ENCODE data around the gene RBL2. TPM values are rescaled to one million over a fixed set of nuclear protein-coding genes. Genes with fewer than 3 reads are reported as not detected.

The RBL2 gene
- total RNA-seq, 2 experiments from 2014 or later, result 67.2 to 73.5 TPM

DNA sequence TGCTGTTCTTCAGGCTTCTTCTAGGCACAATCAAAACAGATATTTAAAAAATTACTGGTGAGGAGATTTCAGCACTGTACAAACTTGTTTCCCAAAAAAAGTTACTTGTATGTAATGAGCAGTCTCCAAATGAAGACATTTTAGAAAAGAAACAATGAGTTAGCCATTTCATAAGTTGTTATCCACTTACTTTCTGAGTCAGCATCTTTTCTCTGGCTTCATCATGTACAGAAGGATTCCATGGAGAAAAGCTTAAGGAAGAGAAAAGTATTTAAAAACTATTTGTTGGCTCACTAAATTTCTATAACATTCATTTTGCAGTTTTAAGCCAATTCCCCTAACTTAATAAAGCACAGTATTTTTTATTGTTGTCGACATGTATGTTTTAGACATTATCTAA is 58.2 kb downstream of the RBL2 start:
- POLR2A ChIA-PET, result interaction anchor here (1.3 kb wide), 1 partner anchor 10 kb away, joined by 6 read pairs; the partner anchor contains the start of gene AKTIP
- Mint-ChIP-seq H3K4me3 (no peak overlapping the region), H3K9me3 (no peaks in the 10 kb centered on the region), H3K4me1 (ENCODE audit: low read depth) (peaks cover 37% of the 10 kb centered on the region), H3K36me3 (ENCODE audit: low read depth) (peaks cover 68% of the 10 kb centered on the region), H3K27ac (peak overlapping the region; percentile 72), H3K27me3 (no peaks in the 10 kb centered on the region)
- no peak for ATAC-seq
- DNase-seq, result no peak
- intact Hi-C loops (cut with micrococcal nuclease), result no loop called here
- CTCF ChIA-PET, result no interaction called here
- TF ChIP-seq CTCF (IDR thresholded peaks at IDR 0.05), result no peak

DNA sequence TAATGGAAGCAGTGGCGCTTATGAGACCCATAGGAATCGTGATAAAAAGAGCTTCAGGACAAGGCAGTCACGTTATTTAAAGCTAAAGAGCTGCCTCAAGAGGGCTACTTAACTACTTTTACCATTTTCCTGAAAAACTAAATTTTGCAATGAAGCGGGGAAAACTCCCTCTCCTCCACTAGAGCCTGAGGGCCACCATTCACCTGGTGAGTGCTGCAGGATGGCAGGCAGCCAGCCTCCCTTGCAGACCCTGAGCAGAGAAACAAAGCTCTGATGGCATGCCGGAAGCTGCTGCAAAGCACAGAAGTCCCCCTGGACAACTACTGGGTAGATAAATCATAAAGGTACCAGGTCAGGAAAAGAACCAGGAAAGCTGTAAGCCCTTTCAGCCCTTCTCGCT is 60.4 kb downstream of the RBL2 start:
- H3K4me3 Mint-ChIP-seq, result no peak overlapping the region
- peaks cover 42% of the 10 kb centered on the region for H3K4me1 Mint-ChIP-seq (ENCODE audit: low read depth)
- H3K36me3 Mint-ChIP-seq (ENCODE audit: low read depth), result peaks cover 71% of the 10 kb centered on the region
- intact Hi-C loops (cut with micrococcal nuclease), result no loop called here
- ChIA-PET CTCF (interaction anchor here (1.1 to 2.2 kb wide), 3 partner anchors 9 to 39 kb away, joined by 3 to 6 read pairs (median 6); no protein-coding TSS in a partner anchor), POLR2A (interaction anchor here (0.9 to 1.1 kb wide), 2 partner anchors 8 to 15 kb away, joined by 3 to 5 read pairs; no protein-coding TSS in a partner anchor)
- no peaks in the 10 kb centered on the region for H3K27me3 Mint-ChIP-seq
- H3K27ac Mint-ChIP-seq, result peak overlapping the region; percentile 68
- ATAC-seq (no peak), DNase-seq (no peak)
- H3K9me3 Mint-ChIP-seq, result no peaks in the 10 kb centered on the region
- TF ChIP-seq CTCF (IDR thresholded peaks at IDR 0.05), result no peak

DNA sequence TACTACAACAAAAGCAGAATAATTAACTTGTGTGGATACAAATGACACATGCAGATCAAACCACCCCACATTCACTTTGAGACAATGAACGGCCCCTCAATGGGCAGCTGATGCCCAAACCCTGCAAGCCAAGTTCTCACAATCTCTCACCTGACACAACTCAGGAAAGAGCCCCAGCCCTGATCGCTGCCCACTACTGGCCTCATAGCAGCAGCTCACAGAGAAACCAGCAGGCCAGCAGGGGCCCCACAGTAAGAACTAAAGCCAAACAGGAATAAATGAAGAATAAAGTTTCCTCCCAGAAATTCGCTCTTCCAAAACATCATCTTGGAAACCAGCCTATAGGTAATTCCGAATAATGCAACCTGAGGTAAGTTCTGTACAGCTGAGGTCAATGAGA is 61.1 kb downstream of the RBL2 start:
- Mint-ChIP-seq H3K4me1 (ENCODE audit: low read depth) (peaks cover 40% of the 10 kb centered on the region), H3K36me3 (ENCODE audit: low read depth) (peaks cover 69% of the 10 kb centered on the region), H3K27ac (peak overlapping the region; percentile 32), H3K4me3 (no peak overlapping the region), H3K9me3 (no peaks in the 10 kb centered on the region), H3K27me3 (no peaks in the 10 kb centered on the region)
- ChIA-PET POLR2A (interaction anchor here (0.9 to 1.1 kb wide), 2 partner anchors 9 to 16 kb away, joined by 3 to 5 read pairs; no protein-coding TSS in a partner anchor), CTCF (interaction anchor here (0.8 to 2.2 kb wide), 4 partner anchors 10 to 40 kb away, joined by 3 to 6 read pairs (median 4); no protein-coding TSS in a partner anchor)
- ATAC-seq (no peak), DNase-seq (no peak)
- TF ChIP-seq CTCF (IDR thresholded peaks at IDR 0.05), result no peak
- intact Hi-C loops (cut with micrococcal nuclease), result no loop called here

- H3K36me3 Mint-ChIP-seq (ENCODE audit: low read depth), result peaks cover 50% of the 10 kb centered on the region
- POLR2A ChIA-PET, result interaction anchor here (0.6 to 2.0 kb wide), 9 partner anchors 10 to 440 kb away, joined by 3 to 8 read pairs (median 3); no protein-coding TSS in a partner anchor
- intact Hi-C loops (cut with micrococcal nuclease), result no loop called here
- peaks cover 46% of the 10 kb centered on the region for H3K4me1 Mint-ChIP-seq (ENCODE audit: low read depth)
- ATAC-seq, result peak; percentile 4
- no peak for DNase-seq
- no peaks in the 10 kb centered on the region for H3K27me3 Mint-ChIP-seq
- H3K9me3 Mint-ChIP-seq, result no peaks in the 10 kb centered on the region
- peak overlapping the region; percentile 86 for H3K27ac Mint-ChIP-seq
- TF ChIP-seq CTCF (IDR thresholded peaks at IDR 0.05), result no peak
- CTCF ChIA-PET, result interaction anchor here (0.6 to 2.2 kb wide), 14 partner anchors 9 to 160 kb away, joined by 3 to 10 read pairs (median 4); no protein-coding TSS in a partner anchor
- H3K4me3 Mint-ChIP-seq, result peak overlapping the region; percentile 29
Measured at GRCh38 chr16:53498984-53499383, 64.7 kb downstream of the RBL2 start.

- H3K4me3 Mint-ChIP-seq, result peak overlapping the region; percentile 95
- H3K36me3 Mint-ChIP-seq (ENCODE audit: low read depth), result peaks cover 28% of the 10 kb centered on the region
- POLR2A ChIA-PET, result interaction anchor here (0.6 to 0.8 kb wide), 2 partner anchors 110 to 128 kb away, joined by 3 to 4 read pairs; no protein-coding TSS in a partner anchor
- H3K4me1 Mint-ChIP-seq (ENCODE audit: low read depth), result peaks cover 45% of the 10 kb centered on the region
- CTCF ChIA-PET, result interaction anchor here (0.8 to 1.3 kb wide), 3 partner anchors 9 to 45 kb away, joined by 3 to 5 read pairs (median 4); no protein-coding TSS in a partner anchor
- no peaks in the 10 kb centered on the region for H3K27me3 Mint-ChIP-seq
- H3K27ac Mint-ChIP-seq, result peak overlapping the region; percentile 97
- intact Hi-C loops (cut with micrococcal nuclease), result loop anchor here (5.0 to 10.0 kb wide), 2 partner anchors 44 to 447 kb away; partner anchors contain the start of genes CHD9 and CHD9NB
- no peaks in the 10 kb centered on the region for H3K9me3 Mint-ChIP-seq
- ATAC-seq, result no peak
- TF ChIP-seq CTCF (IDR thresholded peaks at IDR 0.05), result no peak
- no peak for DNase-seq
Measured at GRCh38 chr16:53501216-53501859, 67.1 kb downstream of the RBL2 start.
